BLaER1 treated with 17β-estradiol and CSF1 and Interleukin-3, amounts not matched to agents 10 nM and 100 nM (cell line): Measurements from ENCODE around the gene HK1.
A peak's percentile ranks its signal among the peaks of the same experiment; 100 is the strongest.

ENCODE experiments used
- H3K27ac ChIP-seq, 11 experiments: shearing (Covaris generic); formaldehyde crosslinking; 2 replicates each; pipeline ENCODE4 v1.8.1; 2022
- H3K27me3 ChIP-seq, 11 experiments: shearing (Covaris generic); formaldehyde crosslinking; 2 replicates each; pipeline ENCODE4 v1.8.1; 2022
- H3K36me3 ChIP-seq, 11 experiments: shearing (Covaris generic); formaldehyde crosslinking; 2 replicates each; pipeline ENCODE4 v1.8.1; 2022
- H3K4me1 ChIP-seq, 10 experiments: shearing (Covaris generic); formaldehyde crosslinking; 2 replicates each; pipeline ENCODE4 v1.8.1; 2022
- H3K4me2 ChIP-seq, 11 experiments: shearing (Covaris generic); formaldehyde crosslinking; 2 replicates each; pipeline ENCODE4 v1.8.1; 2022
- H3K4me3 ChIP-seq, 10 experiments: shearing (Covaris generic); formaldehyde crosslinking; 2 replicates each; pipeline ENCODE4 v1.8.1; 2022
- H3K9ac ChIP-seq, 11 experiments: shearing (Covaris generic); formaldehyde crosslinking; 2 replicates each; pipeline ENCODE4 v1.8.1; 2022
- H3K9me3 ChIP-seq, 11 experiments: shearing (Covaris generic); formaldehyde crosslinking; replicated peaks in 1 of 11; 2 replicates each; pipeline ENCODE4 v1.8.1; 2022
- H4K20me1 ChIP-seq, 11 experiments: shearing (Covaris generic); formaldehyde crosslinking; 2 replicates each; pipeline ENCODE4 v1.8.1; 2022
- Cebpa-rat ChIP-seq, 11 experiments: shearing (Covaris generic); IDR thresholded peaks; 2 replicates each; pipeline ENCODE4 v1.8.1; 2022

The HK1 gene

GRCh38 chr10:69374242-69374641, 95.9 kb downstream of the HK1 start:
- H3K4me2 ChIP-seq, result no peak overlapping the region
- H4K20me1 ChIP-seq, result peaks cover 0 to 92% (median 23%) of the 10 kb centered on the region in 11 experiments; a peak in 12 of 22 replicates
- H3K27me3 ChIP-seq, result no peaks in the 10 kb centered on the region
- no peaks in the 10 kb centered on the region for H3K9me3 ChIP-seq
- no peak for TF ChIP-seq Cebpa-rat (IDR thresholded peaks at IDR 0.05)
- no peaks in the 10 kb centered on the region for H3K4me1 ChIP-seq
- peaks cover 95 to 99% (median 98%) of the 10 kb centered on the region in 11 experiments for H3K36me3 ChIP-seq
- no peak overlapping the region for H3K9ac ChIP-seq
- H3K4me3 ChIP-seq, result no peak overlapping the region
- H3K27ac ChIP-seq, result no peak overlapping the region

DNA sequence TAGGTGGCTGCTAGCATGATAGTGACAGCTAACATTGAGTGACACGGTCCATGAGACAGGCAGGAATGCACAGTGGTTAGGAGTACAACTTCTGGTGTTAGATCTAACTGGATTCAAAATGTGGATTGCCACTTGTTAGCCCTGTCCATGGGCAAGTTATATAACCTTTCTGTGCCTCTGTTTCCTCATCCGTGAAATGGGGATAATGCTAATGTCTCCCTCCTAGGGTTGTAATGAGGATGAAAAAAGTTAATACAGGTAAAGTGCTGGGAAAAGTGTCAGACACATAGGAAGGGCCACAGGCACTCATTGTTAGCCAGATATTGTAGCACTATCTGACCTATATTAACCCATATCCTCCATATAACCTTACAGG, 96.6 kb downstream of the HK1 start:
- no peaks in the 10 kb centered on the region for H3K9me3 ChIP-seq
- H3K4me2 ChIP-seq, result no peak overlapping the region
- no peaks in the 10 kb centered on the region for H3K27me3 ChIP-seq
- no peak overlapping the region for H3K4me3 ChIP-seq
- no peak overlapping the region for H3K27ac ChIP-seq
- peaks cover 0 to 91% (median 23%) of the 10 kb centered on the region in 11 experiments; a peak in 12 of 22 replicates for H4K20me1 ChIP-seq
- H3K4me1 ChIP-seq, result no peaks in the 10 kb centered on the region
- no peak overlapping the region for H3K9ac ChIP-seq
- TF ChIP-seq Cebpa-rat (IDR thresholded peaks at IDR 0.05), result no peak
- peaks cover 95 to 99% (median 98%) of the 10 kb centered on the region in 11 experiments for H3K36me3 ChIP-seq

DNA sequence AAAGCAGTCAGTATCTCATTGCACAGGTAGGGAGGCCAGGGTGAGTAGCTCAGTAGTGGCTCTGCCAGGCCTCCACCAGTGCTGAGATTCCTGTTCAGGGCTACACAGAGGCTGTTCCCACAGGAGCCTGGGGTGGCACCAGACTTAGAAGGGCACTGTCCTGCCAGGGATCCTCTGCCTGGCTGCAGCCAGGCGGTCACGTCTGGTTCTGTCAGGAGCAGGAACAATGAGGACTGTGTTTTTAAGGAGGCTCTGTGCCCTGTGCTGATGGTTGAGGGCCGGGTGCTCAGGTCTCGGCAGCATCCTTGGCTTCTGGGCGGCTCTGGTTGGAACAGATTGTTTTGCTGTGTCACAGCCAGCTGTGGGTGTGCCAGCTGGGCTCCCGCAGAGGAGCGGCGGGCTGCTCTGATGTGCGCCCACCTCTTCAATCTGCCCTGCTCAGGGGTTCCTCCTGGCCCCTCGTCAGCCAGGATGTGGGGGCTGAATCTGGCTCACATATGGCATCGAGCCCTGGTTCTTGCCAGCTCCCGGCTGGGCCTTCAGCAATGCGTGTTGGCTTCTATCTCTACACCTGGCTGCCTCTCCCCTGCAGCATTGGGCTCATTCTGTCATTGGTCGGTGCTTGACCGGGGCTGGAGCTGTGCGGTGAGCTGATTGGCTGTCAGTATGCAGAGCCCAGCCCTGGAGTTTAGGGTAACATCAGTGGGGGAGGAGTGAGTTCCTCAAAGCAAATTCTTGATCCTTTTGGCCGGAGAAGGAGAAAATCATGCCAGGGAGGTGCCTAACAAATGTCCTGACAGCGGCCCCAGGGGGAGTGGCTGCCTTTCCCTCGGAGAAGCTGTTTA, 97.2 kb downstream of the HK1 start:
- no peak overlapping the region for H3K4me3 ChIP-seq
- no peaks in the 10 kb centered on the region for H3K4me1 ChIP-seq
- no peaks in the 10 kb centered on the region for H3K27me3 ChIP-seq
- H4K20me1 ChIP-seq, result peaks cover 0 to 91% (median 23%) of the 10 kb centered on the region in 11 experiments; a peak in 12 of 22 replicates
- H3K36me3 ChIP-seq, result peaks cover 95 to 99% (median 98%) of the 10 kb centered on the region in 11 experiments
- no peak overlapping the region for H3K9ac ChIP-seq
- no peak overlapping the region for H3K4me2 ChIP-seq
- no peaks in the 10 kb centered on the region for H3K9me3 ChIP-seq
- H3K27ac ChIP-seq, result peak overlapping the region in 1 of 11 experiments; percentile 12; a peak in 1 of 22 replicates
- TF ChIP-seq Cebpa-rat (IDR thresholded peaks at IDR 0.05), result no peak

- Histone ChIP-seq H3K9me3 (no peaks in the 10 kb centered on the region), H3K4me1 (no peaks in the 10 kb centered on the region), H3K27ac (no peak overlapping the region), H3K27me3 (no peaks in the 10 kb centered on the region), H3K36me3 (peaks cover 92 to 100% (median 99%) of the 10 kb centered on the region in 11 experiments), H3K4me2 (no peak overlapping the region), H3K9ac (no peak overlapping the region), H3K4me3 (no peak overlapping the region), H4K20me1 (peaks cover 0 to 91% (median 23%) of the 10 kb centered on the region in 11 experiments; a peak in 12 of 22 replicates)
- TF ChIP-seq Cebpa-rat (IDR thresholded peaks at IDR 0.05), result no peak
These were observed 98.4 kb downstream of the HK1 start for GRCh38 chr10:69376662-69377061.

GRCh38 chr10:69377191-69377590, 98.9 kb downstream of the HK1 start:
- no peaks in the 10 kb centered on the region for H3K4me1 ChIP-seq
- no peak overlapping the region for H3K9ac ChIP-seq
- no peaks in the 10 kb centered on the region for H3K9me3 ChIP-seq
- H3K4me2 ChIP-seq, result no peak overlapping the region
- peaks cover 91 to 100% (median 99%) of the 10 kb centered on the region in 11 experiments for H3K36me3 ChIP-seq
- H3K4me3 ChIP-seq, result no peak overlapping the region
- no peak overlapping the region for H3K27ac ChIP-seq
- no peak for TF ChIP-seq Cebpa-rat (IDR thresholded peaks at IDR 0.05)
- peaks cover 0 to 91% (median 23%) of the 10 kb centered on the region in 11 experiments; a peak in 12 of 22 replicates for H4K20me1 ChIP-seq
- H3K27me3 ChIP-seq, result no peaks in the 10 kb centered on the region

DNA sequence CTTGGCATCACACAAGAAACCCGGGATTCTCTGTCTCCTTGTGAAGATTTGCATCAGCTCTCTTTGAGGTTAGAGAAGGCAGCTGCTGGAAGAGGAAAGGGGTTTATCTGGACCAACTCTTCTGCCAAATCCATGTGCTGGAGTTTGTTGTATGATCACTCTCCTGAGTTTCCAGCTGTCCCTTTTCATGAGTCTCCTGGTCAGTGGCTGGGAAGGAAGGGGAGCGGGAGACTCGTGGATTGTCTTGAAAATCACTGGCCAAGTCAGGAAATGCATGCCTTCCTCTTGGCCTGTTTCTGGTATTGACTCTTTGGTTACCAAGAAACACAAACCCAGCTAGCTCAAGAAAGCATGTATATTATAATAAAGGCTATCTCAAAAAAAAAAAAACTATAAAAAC, 99.6 kb downstream of the HK1 start:
- peaks cover 0 to 91% (median 23%) of the 10 kb centered on the region in 11 experiments; a peak in 12 of 22 replicates for H4K20me1 ChIP-seq
- peaks cover 91 to 100% (median 99%) of the 10 kb centered on the region in 11 experiments for H3K36me3 ChIP-seq
- H3K4me2 ChIP-seq, result no peak overlapping the region
- no peak overlapping the region for H3K27ac ChIP-seq
- no peak overlapping the region for H3K4me3 ChIP-seq
- H3K4me1 ChIP-seq, result no peaks in the 10 kb centered on the region
- H3K27me3 ChIP-seq, result no peaks in the 10 kb centered on the region
- no peak overlapping the region for H3K9ac ChIP-seq
- no peak for TF ChIP-seq Cebpa-rat (IDR thresholded peaks at IDR 0.05)
- H3K9me3 ChIP-seq, result no peaks in the 10 kb centered on the region

- Histone ChIP-seq H3K27ac (no peak overlapping the region), H3K36me3 (peaks cover 91 to 100% (median 99%) of the 10 kb centered on the region in 11 experiments), H3K4me2 (no peak overlapping the region), H4K20me1 (peaks cover 0 to 91% (median 13%) of the 10 kb centered on the region in 11 experiments; a peak in 11 of 22 replicates), H3K4me1 (no peaks in the 10 kb centered on the region), H3K4me3 (no peak overlapping the region), H3K9ac (no peak overlapping the region), H3K27me3 (no peaks in the 10 kb centered on the region), H3K9me3 (no peaks in the 10 kb centered on the region)
- TF ChIP-seq Cebpa-rat (IDR thresholded peaks at IDR 0.05), result no peak
These were observed 101.5 kb downstream of the HK1 start for GRCh38 chr10:69379800-69380199.

DNA sequence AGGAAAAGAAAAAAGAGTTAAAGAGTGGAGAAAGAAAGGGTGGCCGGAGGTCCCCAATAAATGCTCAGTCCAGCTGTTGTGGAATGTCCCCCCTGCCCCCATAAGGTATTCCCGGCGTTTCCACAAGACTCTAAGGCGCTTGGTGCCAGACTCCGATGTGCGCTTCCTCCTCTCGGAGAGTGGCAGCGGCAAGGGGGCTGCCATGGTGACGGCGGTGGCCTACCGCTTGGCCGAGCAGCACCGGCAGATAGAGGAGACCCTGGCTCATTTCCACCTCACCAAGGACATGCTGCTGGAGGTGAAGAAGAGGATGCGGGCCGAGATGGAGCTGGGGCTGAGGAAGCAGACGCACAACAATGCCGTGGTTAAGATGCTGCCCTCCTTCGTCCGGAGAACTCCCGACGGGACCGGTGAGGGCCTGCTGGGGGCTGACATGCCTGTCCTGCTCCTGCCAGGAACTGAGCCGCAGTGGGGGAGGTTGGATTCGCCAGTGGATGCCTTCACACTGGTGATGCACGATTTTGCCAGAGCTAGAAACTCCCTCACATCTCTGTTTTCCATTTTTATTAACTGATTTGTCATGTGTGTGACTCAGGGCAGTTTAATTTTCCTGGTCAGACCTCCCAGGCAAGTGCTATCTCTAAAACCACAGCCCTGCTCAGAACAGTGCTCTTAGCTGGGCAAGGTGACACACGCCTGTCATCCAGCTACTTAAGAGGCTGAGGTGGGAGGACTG, 104.3 kb downstream of the HK1 start:
- Histone ChIP-seq H3K27ac (no peak overlapping the region), H3K9ac (no peak overlapping the region), H3K9me3 (no peaks in the 10 kb centered on the region), H3K4me2 (no peak overlapping the region), H3K4me1 (no peaks in the 10 kb centered on the region), H4K20me1 (peaks cover 0 to 77% (median 0%) of the 10 kb centered on the region in 11 experiments; a peak in 8 of 22 replicates), H3K27me3 (no peaks in the 10 kb centered on the region), H3K36me3 (peaks cover 92 to 100% (median 99%) of the 10 kb centered on the region in 11 experiments), H3K4me3 (no peak overlapping the region)
- no peak for TF ChIP-seq Cebpa-rat (IDR thresholded peaks at IDR 0.05)

DNA sequence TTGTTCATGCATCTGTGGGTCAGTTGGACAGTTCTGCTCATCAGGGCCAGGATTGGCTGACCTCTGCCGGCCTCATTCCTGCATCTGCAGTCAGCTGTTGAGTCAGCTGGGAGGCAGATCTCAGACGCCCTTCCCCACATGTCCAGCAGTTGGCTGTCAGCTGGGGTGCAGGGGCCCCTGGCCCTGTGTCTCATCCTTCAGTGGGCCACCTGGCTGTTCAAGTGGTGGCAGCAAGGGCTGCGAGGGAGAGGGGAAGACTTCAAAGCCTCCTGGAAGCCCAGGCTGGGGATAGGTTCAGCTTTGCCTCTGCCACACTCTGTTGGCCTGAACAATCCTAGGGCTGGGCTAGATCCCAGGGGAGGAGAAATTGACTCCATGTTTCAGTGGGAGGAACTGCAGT, 105.3 kb downstream of the HK1 start:
- no peak overlapping the region for H3K27ac ChIP-seq
- H3K27me3 ChIP-seq, result no peaks in the 10 kb centered on the region
- no peak overlapping the region for H3K4me3 ChIP-seq
- peak overlapping the region in 1 of 11 experiments; percentile 14; a peak in 2 of 22 replicates for H3K9ac ChIP-seq
- TF ChIP-seq Cebpa-rat (IDR thresholded peaks at IDR 0.05), result no peak
- no peaks in the 10 kb centered on the region for H3K4me1 ChIP-seq
- peaks cover 0 to 73% (median 0%) of the 10 kb centered on the region in 11 experiments; a peak in 8 of 22 replicates for H4K20me1 ChIP-seq
- no peak overlapping the region for H3K4me2 ChIP-seq
- peaks cover 91 to 100% (median 99%) of the 10 kb centered on the region in 11 experiments for H3K36me3 ChIP-seq
- no peaks in the 10 kb centered on the region for H3K9me3 ChIP-seq
